Left lobe of liver (tissue), 2 donors: ENCODE results near the gene DNAJC10. TPM values are rescaled to one million over a fixed set of nuclear protein-coding genes. Genes with fewer than 3 reads are reported as not detected.
"Not testable (repeated sequence)": the region's sequence is repeated elsewhere in the genome, so short reads cannot be mapped to it uniquely, and the experiment has no call there.

Source experiments
- ATAC-seq: fragments of 200-7000 bp; cut with Tn5 transposase; one replicate; pipeline ENCODE4 v1.9.1; 2020; ENCODE audit warnings: mild to moderate bottlenecking, moderate library complexity
- DNase-seq: peaks from one replicate; pipeline ENCODE4 v3.0.0-alpha.2; 2020; ENCODE audit warnings: low spot score
- total RNA-seq: library from RNA; stranded (reverse); gene quantifications from one replicate; pipeline ENCODE4 v1.2.1, GENCODE V29; 2021
- donor health status: DM: no; HTN: no; CAD: no; lungs with moderate emphysema.
- donor health status: DM: no; HTN: yes; CAD: no.

Gene DNAJC10
- total RNA-seq, 1 donor from 2014 or later: 32.9 TPM

DNA sequence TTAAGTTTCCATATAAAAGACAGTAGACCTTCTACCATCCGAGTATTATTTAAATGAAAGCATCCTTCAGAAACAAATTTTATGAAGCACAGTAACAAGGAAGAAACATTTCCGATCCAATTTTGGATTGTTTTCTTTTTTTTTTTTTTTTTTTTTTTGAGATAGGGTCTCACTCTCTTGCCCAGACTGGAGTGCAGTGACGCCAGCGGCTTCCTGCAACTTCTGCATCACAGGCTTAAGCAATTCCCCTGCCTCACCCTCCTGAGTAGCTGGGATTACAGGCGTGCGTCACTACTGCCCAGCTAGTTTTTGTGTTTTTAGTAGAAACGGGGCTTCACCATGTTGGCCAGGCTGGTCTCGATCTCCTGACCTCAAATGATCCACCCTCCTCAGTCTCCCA is 3.1 kb downstream of the DNAJC10 start:
- DNase-seq, ATAC-seq: not testable (repeated sequence)

DNA sequence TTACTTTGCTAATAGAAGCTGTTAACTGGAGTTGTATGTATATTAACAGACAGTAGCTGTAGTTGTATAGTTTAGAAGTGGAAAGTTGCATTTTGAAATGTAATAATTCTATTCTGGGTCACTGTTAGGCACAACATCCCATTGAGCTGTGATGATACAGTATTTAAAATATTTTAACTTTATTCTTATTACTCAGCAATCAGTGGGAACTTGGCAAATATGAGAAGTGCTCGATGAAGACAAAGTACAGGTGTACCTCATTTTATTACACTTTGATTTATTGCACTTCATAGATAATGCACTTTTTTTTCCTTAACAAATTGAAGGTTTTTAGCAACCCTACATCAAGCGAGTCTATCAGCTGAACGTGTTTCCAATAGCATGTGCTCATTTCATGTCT is 8.6 kb downstream of the DNAJC10 start:
- ATAC-seq: no peak

DNA sequence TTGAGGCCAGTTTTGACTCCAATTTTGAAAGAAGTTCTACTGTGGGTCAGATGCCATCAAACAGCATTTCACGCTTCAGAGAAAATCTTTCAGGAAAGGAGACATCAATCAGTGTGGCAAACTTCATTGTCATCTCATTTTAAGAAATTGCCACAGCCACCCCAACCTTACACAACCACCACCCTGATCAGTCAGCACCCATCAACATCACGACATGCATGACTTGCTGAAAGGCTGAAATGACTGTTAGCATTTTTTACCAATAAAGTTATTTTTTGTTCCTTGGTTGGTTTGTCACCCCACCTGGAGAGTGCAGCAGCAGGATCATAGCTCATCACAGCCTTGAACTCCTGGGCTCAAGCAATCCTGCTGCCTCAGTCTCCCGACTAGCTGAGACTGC is 10.4 kb downstream of the DNAJC10 start:
- no peak for ATAC-seq
- no peak for DNase-seq

More for the DNA sequence above, 8.6 kb downstream of the DNAJC10 start:
- no peak for DNase-seq

DNA sequence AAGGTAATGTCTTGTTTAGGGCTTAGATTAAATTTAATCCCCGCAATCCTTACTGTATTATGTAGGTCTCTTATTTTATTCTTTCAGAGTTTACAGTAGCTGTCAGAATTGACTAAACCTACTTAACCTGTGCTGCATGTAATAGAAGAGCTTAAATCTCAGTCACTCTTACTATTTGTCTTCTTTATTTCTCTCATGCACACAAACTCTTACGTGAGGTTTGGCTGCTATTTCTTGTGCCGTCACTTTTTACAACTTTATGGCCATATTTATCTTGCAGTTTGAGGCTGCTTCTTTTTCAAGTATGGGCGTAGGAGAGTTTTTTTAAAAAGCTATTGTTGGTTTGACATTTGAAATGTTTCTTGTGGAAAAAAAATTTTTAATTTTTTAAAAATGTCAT is 12.0 kb downstream of the DNAJC10 start:
- DNase-seq: no peak
- no peak for ATAC-seq

DNA sequence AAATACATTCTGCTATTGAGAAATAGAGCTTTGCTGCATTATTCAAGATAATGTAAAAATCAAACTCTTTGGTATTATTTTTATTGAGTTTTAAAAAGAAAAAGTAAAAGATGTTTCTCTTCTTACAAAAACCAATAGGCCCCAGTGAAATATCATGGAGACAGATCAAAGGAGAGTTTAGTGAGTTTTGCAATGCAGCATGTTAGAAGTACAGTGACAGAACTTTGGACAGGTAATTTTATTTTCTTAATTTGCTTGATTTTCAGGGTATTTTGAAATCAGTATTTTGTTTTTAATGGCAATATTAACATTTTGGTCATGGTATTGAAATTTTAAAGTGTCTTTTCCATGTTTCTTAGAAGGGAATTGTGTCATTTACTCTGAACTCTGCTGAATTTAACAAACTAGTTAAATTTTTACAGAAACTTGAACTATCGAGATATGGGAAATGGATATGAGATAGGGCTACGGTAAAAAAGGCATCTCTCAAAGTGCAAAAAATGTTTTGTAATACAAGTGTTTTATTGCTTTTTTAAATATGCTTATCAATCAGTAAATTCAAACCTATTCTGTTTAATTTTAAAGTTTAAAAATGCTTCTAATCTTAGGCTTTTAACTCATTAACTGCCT is 13.8 kb downstream of the DNAJC10 start:
- ATAC-seq: peak; percentile 79
- DNase-seq: no peak

DNA sequence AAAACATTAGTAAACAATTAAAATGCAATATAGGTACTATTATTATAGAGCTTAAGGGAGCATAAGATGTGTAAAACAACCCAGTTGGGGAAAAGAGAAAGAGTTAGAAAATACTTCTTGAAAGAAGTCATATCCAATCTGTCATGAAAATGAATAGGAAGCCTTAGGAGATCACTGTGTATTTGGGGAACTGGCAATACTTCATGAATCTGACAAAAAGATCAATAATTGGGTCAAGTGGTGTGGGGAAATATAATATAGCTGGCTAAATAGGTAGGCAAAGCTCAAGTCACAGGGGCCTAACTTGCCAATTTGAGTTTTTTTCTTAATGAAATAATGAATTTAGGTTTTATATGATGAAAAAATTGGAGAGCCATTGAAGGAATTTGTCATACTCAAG is 14.4 kb downstream of the DNAJC10 start:
- ATAC-seq (peak; percentile 64), DNase-seq (no peak)

DNA sequence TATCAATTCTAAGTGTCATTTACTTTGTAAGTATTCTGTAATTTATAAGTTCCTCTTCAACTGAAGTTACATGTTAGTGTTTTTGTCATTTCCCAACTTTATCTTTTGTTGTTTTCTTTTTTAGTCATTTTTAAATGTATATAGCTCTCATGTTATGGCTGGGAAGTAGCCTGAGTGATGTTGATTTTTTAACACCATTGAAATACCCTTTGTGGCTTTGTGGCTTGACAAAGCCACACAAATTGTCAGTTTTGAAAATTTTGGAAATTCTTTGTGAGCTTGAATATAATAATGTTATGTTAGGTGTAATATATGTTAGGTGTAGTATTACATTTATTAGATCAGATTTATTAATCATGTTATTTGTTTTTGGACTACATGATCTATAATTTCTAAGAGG is 16.7 kb downstream of the DNAJC10 start:
- DNase-seq (no peak), ATAC-seq (no peak)

DNA sequence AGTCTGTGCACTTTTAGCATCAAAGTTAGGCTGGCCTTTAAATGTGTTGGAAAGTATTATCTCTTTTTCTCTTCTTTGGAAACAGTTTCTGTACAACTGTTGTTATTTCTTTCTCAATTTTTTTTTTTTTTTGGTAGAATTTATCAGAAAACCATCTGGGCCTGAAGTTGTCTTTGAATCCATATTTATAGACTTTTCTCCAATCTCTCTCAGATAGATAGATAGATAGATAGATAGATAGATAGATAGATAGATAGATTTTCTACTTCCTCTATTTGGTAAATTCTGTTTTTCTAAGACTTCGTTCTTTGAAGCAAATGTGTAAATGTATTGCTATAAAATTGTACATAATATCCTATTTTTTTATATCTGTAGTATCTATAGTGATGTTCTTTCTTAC is 17.5 kb downstream of the DNAJC10 start:
- ATAC-seq: no peak
- DNase-seq: no peak

DNA sequence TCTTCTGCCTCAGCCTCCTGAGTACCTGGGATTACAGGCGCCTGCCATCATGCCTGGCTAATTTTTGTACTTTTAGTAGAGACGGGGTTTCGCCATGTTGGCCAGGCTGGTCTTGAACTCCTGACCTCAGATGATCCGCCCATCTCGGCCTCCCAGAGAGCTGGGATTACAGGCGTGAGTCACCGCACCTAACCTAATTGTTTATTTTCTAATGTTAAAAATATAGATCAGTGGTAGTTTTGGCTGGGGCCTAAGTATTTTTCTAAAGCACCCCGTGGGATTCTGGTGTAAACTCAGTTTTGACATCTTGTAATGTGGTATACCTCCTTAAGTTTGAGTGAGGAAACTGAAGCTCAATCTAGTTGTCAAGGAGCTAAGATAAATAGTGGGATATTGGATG is 20.8 kb downstream of the DNAJC10 start:
- ATAC-seq, DNase-seq: not testable (repeated sequence)

DNA sequence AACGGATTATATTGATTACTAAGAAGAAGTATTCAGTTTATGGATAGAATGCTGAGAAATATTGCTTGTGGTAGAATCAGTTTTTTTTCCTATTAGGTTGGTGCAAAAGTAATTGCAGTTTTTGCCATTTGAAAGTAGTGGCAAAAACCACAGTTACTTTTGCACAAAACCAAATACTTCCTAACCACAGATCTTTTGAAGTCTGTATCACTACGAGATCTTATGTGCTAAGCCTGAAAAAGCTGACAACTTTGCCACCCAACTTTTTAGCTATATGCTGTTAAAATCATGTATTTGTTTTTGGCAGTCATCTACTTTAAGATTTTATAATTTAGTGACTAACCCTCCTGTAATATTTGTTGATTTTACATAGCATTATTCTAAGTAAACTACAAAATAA is 24.6 kb downstream of the DNAJC10 start:
- ATAC-seq: no peak

DNA sequence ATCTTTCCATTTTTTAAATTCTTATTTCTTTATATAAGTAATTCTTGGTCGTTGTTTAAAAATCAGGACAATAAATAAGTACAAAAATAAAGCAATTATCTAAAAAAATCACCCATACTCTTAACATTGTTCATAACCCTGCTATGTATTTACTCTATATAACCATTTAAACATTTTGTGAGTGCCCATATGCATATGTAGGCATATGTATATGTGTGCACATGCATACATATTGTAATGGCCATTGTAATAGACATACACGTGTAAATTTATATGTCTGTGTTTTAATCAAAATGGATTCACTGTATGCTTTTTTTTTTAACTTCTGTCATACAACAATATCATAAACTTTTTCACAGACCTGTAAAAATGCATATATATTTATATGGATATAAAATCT is 25.6 kb downstream of the DNAJC10 start:
- no peak for DNase-seq
- ATAC-seq: no peak

More for the DNA sequence above, 24.6 kb downstream of the DNAJC10 start:
- DNase-seq: no peak

DNA sequence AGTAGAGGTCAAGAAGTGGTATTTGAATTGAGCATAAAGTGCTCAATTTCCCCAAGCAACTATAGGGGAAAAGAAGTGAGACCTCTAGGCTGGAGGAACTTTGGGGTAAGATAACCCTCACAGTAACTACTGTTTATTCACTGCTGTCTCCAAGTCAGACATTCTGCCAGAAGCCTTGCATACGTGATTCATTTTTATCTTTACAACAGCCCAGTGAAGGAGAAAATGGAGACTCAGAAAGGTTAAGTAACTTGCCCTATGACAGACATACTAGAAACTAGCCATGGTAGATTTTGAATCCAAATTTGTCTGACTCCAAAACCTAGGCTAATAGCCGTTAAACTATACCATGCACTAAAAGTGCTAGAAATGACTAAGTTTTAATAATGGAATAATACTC is 28.4 kb downstream of the DNAJC10 start:
- no peak for ATAC-seq
- no peak for DNase-seq

DNA sequence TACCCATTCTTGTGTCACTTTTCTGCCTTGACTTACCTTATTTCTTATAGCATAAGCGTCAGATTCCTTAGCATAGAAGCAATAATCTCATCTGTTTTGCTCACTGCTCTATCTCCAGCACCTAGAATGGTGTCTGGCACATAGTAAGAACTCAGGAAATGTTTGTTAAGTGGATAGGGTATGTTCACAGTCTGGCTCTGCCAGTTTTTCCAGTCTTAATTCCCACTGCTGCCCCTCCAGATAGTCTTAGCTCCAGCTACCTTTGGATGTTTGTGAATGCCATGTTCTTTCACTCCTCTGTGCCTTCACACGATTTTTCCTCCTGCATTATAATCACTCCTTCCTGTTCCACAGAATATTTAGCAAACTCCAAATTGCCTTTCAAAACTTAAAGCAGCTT is 29.0 kb downstream of the DNAJC10 start:
- DNase-seq: no peak
- no peak for ATAC-seq

DNA sequence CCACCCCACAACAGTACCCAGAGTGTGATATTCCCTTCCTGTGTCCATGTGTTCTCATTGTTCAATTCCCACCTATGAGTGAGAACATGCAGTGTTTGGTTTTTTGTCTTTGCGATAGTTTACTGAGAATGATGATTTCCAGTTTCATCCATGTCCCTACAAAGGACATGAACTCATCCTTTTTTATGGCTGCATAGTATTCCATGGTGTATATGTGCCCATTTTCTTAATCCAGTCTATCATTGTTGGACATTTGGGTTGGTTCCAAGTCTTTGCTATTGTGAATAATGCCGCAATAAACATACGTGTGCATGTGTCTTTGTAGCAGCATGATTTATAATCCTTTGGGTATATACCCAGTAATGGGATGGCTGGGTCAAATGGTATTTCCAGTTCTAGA is 29.8 kb downstream of the DNAJC10 start:
- not testable (repeated sequence) for ATAC-seq, DNase-seq

DNA sequence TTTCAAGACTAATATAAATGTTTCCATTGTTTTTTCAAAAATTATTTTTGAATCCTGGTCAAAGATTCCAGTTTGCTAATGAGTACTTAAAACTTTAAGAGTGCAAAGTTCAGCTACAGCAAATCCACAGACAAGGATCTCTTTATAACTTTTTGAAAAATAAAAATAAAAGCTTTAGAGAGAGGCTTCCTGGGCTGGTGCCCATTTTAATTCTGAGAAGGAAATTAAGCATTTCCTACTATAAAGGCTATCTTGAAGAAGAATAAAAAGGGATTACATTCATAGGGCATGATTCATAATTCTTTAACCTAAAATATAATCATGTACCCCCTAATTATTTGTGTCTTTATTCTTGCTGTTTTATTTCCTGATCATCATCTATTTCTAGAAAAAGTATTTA is 38.2 kb downstream of the DNAJC10 start:
- ATAC-seq: no peak

DNA sequence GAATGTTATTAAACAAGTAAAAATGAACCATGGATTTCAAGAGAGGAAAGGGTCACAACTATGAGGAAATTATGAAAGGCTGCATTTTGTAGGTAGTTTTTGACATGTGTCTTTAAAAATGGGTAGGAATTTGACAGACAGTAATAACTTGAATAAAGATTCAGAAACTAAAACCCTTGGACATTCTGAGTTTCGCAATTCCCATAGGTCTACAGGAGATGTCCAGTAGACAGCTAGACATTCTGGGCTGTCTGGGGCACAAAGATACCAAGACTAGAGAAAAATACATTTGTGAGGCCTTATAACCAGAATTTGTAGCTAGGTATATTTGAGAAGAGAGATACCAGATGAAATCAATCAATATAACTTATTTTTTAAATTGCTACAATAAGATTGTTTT is 42.3 kb downstream of the DNAJC10 start:
- ATAC-seq (no peak), DNase-seq (no peak)

More for the DNA sequence above, 38.2 kb downstream of the DNAJC10 start:
- no peak for DNase-seq

DNA sequence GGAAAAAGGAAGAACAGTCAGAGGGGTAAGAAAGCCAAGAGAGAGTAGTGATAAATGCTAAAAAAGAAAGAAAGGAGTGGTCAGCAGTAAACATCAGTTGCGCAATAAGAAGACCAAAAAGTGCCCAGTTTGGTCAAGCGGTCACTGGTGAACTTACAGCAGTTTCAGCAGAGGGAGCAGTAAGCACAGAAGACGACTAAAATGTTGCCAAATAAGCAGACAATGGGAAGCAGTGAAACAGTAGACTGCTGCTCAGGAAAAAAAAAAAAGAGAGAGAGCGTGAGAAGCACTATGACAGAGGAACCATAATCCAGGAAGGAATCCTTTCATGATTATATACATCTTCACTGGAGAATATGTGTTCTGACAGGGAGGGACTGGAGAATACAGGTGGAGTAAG is 45.8 kb downstream of the DNAJC10 start:
- DNase-seq (no peak), ATAC-seq (peak; percentile 81)

DNA sequence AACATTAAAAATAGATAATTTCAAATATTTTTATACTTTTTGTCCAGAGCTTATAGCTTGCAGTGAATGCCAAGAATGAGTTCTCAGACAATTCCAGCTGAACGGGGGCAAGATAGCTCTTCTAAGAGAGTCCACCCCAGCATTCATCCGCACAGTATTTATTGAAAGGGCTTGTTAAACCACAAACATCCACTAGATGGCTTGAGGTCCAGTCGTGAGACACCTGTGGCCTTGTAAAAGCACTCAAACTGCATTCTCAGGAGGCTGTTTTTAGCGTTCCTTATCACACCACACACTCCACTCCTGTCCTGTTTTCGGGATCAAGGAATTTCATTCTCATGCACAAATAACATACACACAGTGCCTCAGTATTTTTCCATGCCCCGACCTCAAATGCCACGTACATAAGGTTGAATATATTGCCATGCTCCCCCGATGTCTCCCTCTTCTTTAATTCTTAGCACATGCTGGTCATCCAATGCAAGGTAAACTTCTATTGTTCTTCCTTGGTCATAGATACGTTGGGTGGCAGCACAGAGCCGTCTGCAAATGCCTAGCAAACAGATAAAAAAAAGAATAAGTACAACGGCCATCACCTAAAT is 47.4 kb downstream of the DNAJC10 start:
- no peak for DNase-seq
- peak; percentile 67 for ATAC-seq

DNA sequence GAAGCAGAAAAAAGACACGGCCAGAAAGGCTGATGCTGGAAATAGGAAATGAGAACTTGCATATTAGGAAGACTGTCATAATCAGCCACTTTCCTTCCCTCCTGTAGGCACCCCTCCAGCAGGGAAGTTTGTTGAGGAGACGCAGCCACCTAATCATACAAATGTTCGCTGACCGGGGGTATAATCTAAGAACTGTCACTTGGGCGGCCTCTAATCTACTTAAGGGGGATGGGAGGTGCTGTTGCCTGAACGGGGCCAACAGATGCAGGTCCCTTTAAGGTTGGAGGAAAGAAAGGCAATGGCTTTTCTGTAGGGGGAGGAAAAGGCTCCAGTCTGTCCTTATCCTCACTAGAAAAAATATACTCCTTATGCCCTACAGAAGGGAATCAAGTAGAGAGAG is 50.6 kb downstream of the DNAJC10 start:
- ATAC-seq (peak; percentile 55), DNase-seq (no peak)

DNA sequence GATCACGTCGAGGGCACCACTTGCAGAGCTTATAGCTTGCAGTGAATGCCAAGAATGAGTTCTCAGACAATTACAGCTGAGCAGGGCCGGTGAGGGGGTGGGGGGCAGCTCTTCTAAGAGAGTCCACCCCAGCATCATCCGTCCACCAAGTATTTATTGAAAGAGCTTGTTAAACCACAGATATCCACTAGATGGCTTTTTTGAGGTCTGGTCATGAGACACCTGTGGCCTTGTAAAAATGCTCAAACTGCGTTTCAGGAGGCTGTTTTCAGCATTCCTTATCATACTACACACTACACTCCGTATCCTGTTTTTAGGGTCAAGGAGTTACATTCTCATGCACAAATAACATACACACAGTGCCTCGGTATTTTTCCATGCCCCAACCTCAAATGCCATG is 51.5 kb downstream of the DNAJC10 start:
- peak; percentile 82 for ATAC-seq

DNA sequence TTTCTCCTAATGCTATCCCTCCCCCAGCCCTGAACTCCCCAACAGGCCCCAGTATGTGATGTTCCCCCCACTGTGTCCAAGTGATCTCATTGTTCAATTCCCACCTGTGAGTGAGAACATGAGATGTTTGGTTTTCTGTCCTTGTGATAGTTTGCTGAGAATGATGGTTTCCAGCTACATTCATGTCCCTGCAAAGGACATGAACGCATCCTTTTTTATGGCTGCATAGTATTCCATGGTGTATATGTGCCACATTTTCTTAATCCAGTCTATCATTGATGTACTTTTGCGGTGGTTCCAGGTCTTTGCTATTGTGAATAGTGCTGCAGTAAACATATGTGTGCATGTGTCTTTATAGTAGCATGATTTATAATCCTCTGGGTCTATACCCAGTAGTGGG is 52.9 kb downstream of the DNAJC10 start:
- not testable (repeated sequence) for DNase-seq, ATAC-seq

More for the DNA sequence above, 51.5 kb downstream of the DNAJC10 start:
- DNase-seq: no peak

DNA sequence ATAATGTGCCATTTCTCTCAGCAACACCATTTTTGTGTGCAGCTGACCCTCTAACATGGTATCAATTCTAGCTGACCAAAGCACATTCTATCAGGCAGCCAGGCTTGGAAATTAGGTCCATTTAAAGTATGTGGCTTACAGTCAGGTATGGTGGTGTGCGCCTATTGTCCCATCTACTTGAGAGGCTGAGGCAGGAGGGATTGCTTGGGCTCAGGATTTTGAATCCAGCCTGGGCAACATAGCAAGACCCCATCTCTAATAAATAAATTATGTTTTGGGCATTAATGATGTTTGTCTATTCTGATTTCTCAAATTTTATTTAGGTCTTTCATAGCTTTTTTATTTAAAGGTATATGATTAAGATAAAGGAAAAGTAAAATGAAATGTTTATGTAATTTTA is 63.3 kb downstream of the DNAJC10 start:
- ATAC-seq: no peak
- DNase-seq: no peak

DNA sequence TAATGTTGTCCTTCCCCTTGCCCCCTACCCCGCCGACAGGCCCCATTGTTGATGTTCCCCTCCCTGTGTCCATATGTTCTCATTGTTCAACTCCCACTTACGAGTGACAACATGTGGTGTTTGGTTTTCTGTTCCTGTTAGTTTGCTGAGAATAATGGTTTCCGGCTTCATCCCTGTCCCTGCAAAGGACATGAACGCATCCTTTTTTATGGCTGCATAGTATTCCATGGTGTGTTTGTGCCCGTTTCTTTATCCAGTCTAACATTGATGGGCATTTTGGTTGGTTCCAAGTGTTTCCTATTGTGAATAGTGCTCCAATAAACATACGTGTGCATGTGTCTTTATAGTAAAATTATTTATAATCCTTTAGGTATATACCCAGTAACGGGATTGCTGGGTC is 65.0 kb downstream of the DNAJC10 start:
- not testable (repeated sequence) for DNase-seq, ATAC-seq
